Uterus (tissue), 2 donors: ENCODE results near the gene LRRTM3.

Experiments
- POLR2A ChIP-seq, 2 donors: fragments of 450-650 bp; IDR thresholded peaks; one replicate each; pipeline ENCODE4 v1.6.1; 2016; ENCODE audit warnings: antibody characterized with exemption in 2 of 2, mild to moderate bottlenecking in 1 of 2, moderate library complexity in 1 of 2
- TF ChIP-seq, protein P1 (sequence below), 4 experiments: fragments of 200-600 bp in 2 of 4; fragments of 450-650 bp in 2 of 4; sonication (generic) in 2 of 4; IDR thresholded peaks; one replicate each; pipeline ENCODE4 v1.5.1; 2016 to 2019; ENCODE audit warnings: antibody characterized with exemption in 4 of 4, mild to moderate bottlenecking in 2 of 4, moderate library complexity in 1 of 4

DNA sequence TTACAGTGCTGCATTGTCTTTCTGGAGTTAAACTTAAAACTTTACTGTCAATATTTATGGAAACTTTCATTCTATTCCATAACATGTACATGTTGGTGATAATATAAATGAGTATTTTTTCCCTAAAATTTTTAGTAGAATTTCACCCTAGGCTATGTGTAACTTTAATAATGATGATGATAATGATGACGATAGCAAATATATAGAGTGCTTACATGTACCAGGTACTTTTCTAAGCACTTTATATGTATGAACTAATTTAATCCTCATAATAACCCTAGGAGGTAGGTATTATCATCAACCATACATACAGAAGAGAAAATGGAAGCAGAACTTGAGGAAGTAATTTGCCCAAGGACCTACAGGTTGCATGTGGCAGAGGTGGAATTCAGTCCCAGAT is 85.6 kb downstream of the LRRTM3 start:
- TF ChIP-seq, protein P1, sequence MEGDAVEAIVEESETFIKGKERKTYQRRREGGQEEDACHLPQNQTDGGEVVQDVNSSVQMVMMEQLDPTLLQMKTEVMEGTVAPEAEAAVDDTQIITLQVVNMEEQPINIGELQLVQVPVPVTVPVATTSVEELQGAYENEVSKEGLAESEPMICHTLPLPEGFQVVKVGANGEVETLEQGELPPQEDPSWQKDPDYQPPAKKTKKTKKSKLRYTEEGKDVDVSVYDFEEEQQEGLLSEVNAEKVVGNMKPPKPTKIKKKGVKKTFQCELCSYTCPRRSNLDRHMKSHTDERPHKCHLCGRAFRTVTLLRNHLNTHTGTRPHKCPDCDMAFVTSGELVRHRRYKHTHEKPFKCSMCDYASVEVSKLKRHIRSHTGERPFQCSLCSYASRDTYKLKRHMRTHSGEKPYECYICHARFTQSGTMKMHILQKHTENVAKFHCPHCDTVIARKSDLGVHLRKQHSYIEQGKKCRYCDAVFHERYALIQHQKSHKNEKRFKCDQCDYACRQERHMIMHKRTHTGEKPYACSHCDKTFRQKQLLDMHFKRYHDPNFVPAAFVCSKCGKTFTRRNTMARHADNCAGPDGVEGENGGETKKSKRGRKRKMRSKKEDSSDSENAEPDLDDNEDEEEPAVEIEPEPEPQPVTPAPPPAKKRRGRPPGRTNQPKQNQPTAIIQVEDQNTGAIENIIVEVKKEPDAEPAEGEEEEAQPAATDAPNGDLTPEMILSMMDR (IDR thresholded peaks at IDR 0.05), result no peak
- TF ChIP-seq POLR2A (IDR thresholded peaks at IDR 0.05), result no peak
